Transverse colon (tissue), 4 donors: Measurements from ENCODE around the gene LMCD1. TPM values are rescaled to one million over a fixed set of nuclear protein-coding genes. Genes with fewer than 3 reads are reported as not detected.

Source experiments
- DNase-seq: peaks from one replicate; pipeline ENCODE4 v3.0.0-alpha.2; 2019
- H3K27ac ChIP-seq, 4 donors: fragments of 200-600 bp; sonication (generic); 2 replicates each; pipeline ENCODE4 v1.5.1; 2016 to 2018; ENCODE audit warnings: inconsistent platforms in 4 of 4
- H3K27me3 ChIP-seq: fragments of 200-600 bp; sonication (generic); 2 replicates; pipeline ENCODE4 v1.5.1; 2017; ENCODE audit warnings: inconsistent platforms
- H3K36me3 ChIP-seq, 4 donors: fragments of 200-600 bp; sonication (generic); 2 replicates each; pipeline ENCODE4 v1.5.1; 2017 to 2019; ENCODE audit warnings: inconsistent platforms in 4 of 4
- H3K4me1 ChIP-seq, 4 donors: fragments of 200-600 bp; sonication (generic); 2 replicates each; pipeline ENCODE4 v1.5.1; 2017 to 2020; ENCODE audit warnings: inconsistent platforms in 4 of 4
- H3K4me3 ChIP-seq, 4 donors: fragments of 200-600 bp; sonication (generic); 1 replicate in 1 of 4; 2 replicates in 3 of 4; pipeline versions ENCODE4 v1.5.1 to v1.6.1; 2017 to 2019; ENCODE audit warnings: inconsistent platforms in 4 of 4
- H3K9me3 ChIP-seq, 2 donors: fragments of 200-600 bp; sonication (generic); 2 replicates each; pipeline ENCODE4 v1.5.1; 2017 to 2019; ENCODE audit warnings: inconsistent platforms in 2 of 2
- EP300 ChIP-seq: sonication (generic); formaldehyde crosslinking; IDR thresholded peaks from one replicate; pipeline ENCODE4 v1.6.1; 2017; ENCODE audit warnings: antibody characterized with exemption, low read depth
- POLR2A ChIP-seq: fragments of 450-650 bp; IDR thresholded peaks from one replicate; pipeline ENCODE4 v1.6.1; 2016; ENCODE audit warnings: antibody characterized with exemption, mild to moderate bottlenecking, moderate library complexity
- POLR2AphosphoS5 ChIP-seq, 3 donors: sonication (generic); formaldehyde crosslinking; IDR thresholded peaks; one replicate each; pipeline ENCODE4 v1.6.1; 2016; ENCODE audit warnings: antibody characterized with exemption in 3 of 3
- WGBS, 2 donors: methylation state at CpG; one replicate each; pipeline ENCODE4 v1.1.5; 2018; ENCODE audit warnings: low coverage in 1 of 2; 5-methylcytosine and 5-hydroxymethylcytosine counted together
- in situ Hi-C, 4 donors: fragments of 200-750 bp; cut with MboI; loops; one replicate each; pipeline versions ENCODE4 v1.15.0 to v1.15.1; 2017; ENCODE audit warnings: low sequenced_read_pairs in 3 of 4, low pct_ligation_motif_present in 1 of 4, low pct_unique_long_range_greater_than_20kb in 1 of 4
- intact Hi-C: fragments of 100-400 bp; cut with DNase I; formaldehyde crosslinking; loops from one replicate; pipeline ENCODE4 v1.15.1; 2023; ENCODE audit warnings: low total_unique reads
- total RNA-seq, 4 donors: library from RNA; depleted of rRNA; stranded (reverse); fragments of >200 nt; gene quantifications; one replicate each; pipeline ENCODE4 v1.1.0, GENCODE V29; 2016
- TF ChIP-seq, protein P1 (sequence below), 5 experiments: fragments of 200-600 bp in 3 of 5; fragments of 450-650 bp in 2 of 5; sonication (generic) in 3 of 5; IDR thresholded peaks; 1 replicate in 2 of 5; 2 replicates in 3 of 5; pipeline ENCODE4 v1.5.1; 2016 to 2017; ENCODE audit warnings: antibody characterized with exemption in 5 of 5, inconsistent platforms in 3 of 5, mild to moderate bottlenecking in 2 of 5, moderate library complexity in 1 of 5

Gene LMCD1
- total RNA-seq, 4 donors from 2014 or later, result 6.7 to 26.6 (median 9.6) TPM

DNA sequence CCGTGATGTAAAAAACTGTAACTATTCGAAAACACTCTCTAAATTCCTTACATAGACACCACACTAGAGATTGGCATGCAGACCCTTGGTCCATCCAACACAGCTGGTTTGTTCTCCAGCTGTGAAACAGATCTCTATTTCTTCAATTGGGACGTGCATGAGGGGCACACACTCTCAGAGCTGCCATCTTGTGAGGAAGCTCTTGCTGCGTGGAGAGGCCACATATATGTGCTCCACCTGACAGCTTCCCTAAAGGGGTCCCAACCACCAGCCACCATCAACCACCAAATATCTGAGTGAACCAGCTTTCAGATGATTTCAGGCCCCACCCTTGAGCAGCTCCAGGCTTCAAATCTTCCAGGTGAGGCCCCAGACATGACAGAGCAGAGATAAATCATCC, 117.3 kb downstream of the LMCD1 start:
- intact Hi-C loops, result no loop called here
- H3K27ac ChIP-seq, result no peak overlapping the region

DNA sequence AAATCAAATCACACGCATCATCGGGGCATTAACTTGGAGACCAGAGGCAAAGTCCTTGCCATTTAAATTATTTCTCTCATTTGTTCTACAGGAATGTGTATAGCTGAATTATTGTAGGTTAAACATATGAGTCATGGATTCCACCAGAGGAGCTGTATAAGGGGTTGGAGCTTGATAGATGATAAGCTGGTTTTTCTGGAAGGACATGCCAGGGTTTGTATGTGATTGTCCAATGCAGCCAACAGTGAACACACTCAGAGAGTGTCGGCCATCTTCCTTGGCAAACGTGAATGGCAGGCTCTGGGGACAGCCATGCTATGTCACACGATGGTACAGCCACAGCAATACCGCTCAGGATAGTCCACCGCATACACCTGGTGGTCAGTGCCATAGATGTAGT, 117.9 kb downstream of the LMCD1 start:
- Histone ChIP-seq H3K4me1 (peaks cover 0 to 8% (median 2%) of the 10 kb centered on the region in 4 donors), H3K36me3 (no peaks in the 10 kb centered on the region), H3K9me3 (no peaks in the 10 kb centered on the region), H3K27ac (no peak overlapping the region), H3K4me3 (no peak overlapping the region), H3K27me3 (no peaks in the 10 kb centered on the region)
- intact Hi-C loops, result no loop called here
- 85 to 89% methylated on average over 2 to 7 of the region's 7 CpGs for WGBS, 2 donors
- in situ Hi-C loops, result loop anchor here in 1 of 4 donors (25.0 kb wide), 1 partner anchor 182 kb away; no protein-coding TSS in a partner anchor
- no peak for DNase-seq
- TF ChIP-seq EP300, result no peak
- no peak for TF ChIP-seq POLR2AphosphoS5 (IDR thresholded peaks at IDR 0.05)
- no peak for TF ChIP-seq POLR2A
- TF ChIP-seq, protein P1, sequence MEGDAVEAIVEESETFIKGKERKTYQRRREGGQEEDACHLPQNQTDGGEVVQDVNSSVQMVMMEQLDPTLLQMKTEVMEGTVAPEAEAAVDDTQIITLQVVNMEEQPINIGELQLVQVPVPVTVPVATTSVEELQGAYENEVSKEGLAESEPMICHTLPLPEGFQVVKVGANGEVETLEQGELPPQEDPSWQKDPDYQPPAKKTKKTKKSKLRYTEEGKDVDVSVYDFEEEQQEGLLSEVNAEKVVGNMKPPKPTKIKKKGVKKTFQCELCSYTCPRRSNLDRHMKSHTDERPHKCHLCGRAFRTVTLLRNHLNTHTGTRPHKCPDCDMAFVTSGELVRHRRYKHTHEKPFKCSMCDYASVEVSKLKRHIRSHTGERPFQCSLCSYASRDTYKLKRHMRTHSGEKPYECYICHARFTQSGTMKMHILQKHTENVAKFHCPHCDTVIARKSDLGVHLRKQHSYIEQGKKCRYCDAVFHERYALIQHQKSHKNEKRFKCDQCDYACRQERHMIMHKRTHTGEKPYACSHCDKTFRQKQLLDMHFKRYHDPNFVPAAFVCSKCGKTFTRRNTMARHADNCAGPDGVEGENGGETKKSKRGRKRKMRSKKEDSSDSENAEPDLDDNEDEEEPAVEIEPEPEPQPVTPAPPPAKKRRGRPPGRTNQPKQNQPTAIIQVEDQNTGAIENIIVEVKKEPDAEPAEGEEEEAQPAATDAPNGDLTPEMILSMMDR (IDR thresholded peaks at IDR 0.05), result no peak

More for the DNA sequence above, 117.3 kb downstream of the LMCD1 start:
- in situ Hi-C loops, result loop anchor here in 1 of 4 donors (25.0 kb wide), 1 partner anchor 182 kb away; no protein-coding TSS in a partner anchor
- Histone ChIP-seq H3K9me3 (no peaks in the 10 kb centered on the region), H3K4me1 (peaks cover 0 to 8% (median 2%) of the 10 kb centered on the region in 4 donors), H3K4me3 (no peak overlapping the region), H3K36me3 (no peaks in the 10 kb centered on the region), H3K27me3 (no peaks in the 10 kb centered on the region)
- DNase-seq, result no peak
- 89% methylated on average over 4 of the region's 4 CpGs; no CpG with 5 or more reads in 1 of the 2 donors for WGBS, 2 donors
- no peak for TF ChIP-seq POLR2A
- no peak for TF ChIP-seq EP300
- TF ChIP-seq, protein P1 (IDR thresholded peaks at IDR 0.05), result no peak
- no peak for TF ChIP-seq POLR2AphosphoS5 (IDR thresholded peaks at IDR 0.05)

DNA sequence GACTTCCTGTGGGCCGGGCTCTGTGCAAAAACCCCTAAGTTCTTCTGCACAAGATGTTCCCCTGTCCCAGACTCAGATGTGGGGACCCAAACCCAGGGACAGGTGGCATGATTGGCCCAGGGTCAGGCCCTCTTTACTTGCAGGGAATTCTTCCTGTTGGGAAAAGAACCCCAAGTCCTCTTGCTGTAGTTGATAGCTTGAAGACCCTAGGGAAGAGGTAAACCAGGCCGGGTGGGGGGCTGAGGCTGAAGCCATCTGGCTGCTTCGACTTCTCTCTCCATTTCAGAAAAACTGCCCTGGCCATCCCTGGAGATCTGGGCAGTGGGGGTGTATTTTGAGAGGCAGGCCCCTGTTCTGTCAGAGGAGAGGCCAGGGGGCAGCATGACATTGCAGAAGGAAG, 119.5 kb downstream of the LMCD1 start:
- in situ Hi-C loops (loop anchor here (5.0 to 25.0 kb wide), 3 partner anchors 174 to 186 kb away; no protein-coding TSS in a partner anchor), intact Hi-C loops (no loop called here)
- Histone ChIP-seq H3K27me3 (no peaks in the 10 kb centered on the region), H3K4me1 (peaks cover 0 to 8% (median 2%) of the 10 kb centered on the region in 4 donors), H3K36me3 (no peaks in the 10 kb centered on the region), H3K9me3 (no peaks in the 10 kb centered on the region), H3K27ac (no peak overlapping the region), H3K4me3 (no peak overlapping the region)
- no peak for TF ChIP-seq EP300
- TF ChIP-seq POLR2A, result no peak
- TF ChIP-seq, protein P1 (IDR thresholded peaks at IDR 0.05), result no peak
- TF ChIP-seq POLR2AphosphoS5 (IDR thresholded peaks at IDR 0.05), result no peak
- WGBS, 2 donors, result 75% methylated on average over 3 of the region's 3 CpGs; no CpG with 5 or more reads in 1 of the 2 donors
- DNase-seq, result no peak

DNA sequence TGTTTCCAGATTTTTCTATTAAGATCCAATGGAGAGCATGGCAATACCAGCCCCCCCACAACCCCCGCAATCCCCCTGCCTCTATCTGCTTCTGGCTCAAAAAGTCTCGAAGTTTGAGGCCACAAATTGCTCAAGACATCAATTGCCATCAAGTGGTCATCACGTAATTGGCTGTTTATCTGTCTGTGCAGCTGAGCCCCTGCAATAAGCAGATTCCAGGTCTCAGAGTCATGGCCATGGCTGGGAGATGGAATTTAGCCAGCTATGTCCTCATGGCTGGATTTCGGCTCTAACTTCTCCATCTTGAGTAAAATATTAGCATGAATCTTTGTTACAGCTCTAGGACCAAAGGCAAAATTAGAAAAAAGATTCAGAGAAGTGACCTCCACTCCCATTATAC, 120.2 kb downstream of the LMCD1 start:
- Histone ChIP-seq H3K4me3 (no peak overlapping the region), H3K4me1 (peaks cover 0 to 8% (median 2%) of the 10 kb centered on the region in 4 donors), H3K9me3 (no peaks in the 10 kb centered on the region), H3K27ac (no peak overlapping the region), H3K36me3 (no peaks in the 10 kb centered on the region), H3K27me3 (no peaks in the 10 kb centered on the region)
- DNase-seq, result peak; percentile 21
- 67 to 72% methylated on average over 2 to 4 of the region's 4 CpGs for WGBS, 2 donors
- TF ChIP-seq POLR2A (no peak), POLR2AphosphoS5 (IDR thresholded peaks at IDR 0.05) (peak in 2 of 3 donors; percentile 21 to 41)
- intact Hi-C loops, result loop anchor here (2.0 kb wide), 1 partner anchor 181 kb away; no protein-coding TSS in a partner anchor
- in situ Hi-C loops, result loop anchor here (5.0 to 25.0 kb wide), 3 partner anchors 175 to 187 kb away; no protein-coding TSS in a partner anchor
